Natural killer cell (primary cell): ENCODE measurements around the gene KIF16B. TPM values are rescaled to one million over a fixed set of nuclear protein-coding genes. Genes with fewer than 3 reads are reported as not detected.

ENCODE experiments used
- ATAC-seq, 3 donors: fragments of 150-1000 bp in 2 of 3; fragments of 200-7000 bp in 1 of 3; cut with Tn5 transposase; 1 replicate in 1 of 3; 2 replicates in 2 of 3; pipeline ENCODE4 v1.10.0; 2021; ENCODE audit warnings: mild to moderate bottlenecking in 2 of 3, moderate library complexity in 2 of 3
- DNase-seq, 2 donors: peaks; one replicate each; pipeline versions ENCODE4 v3.0.0 to v3.0.0-alpha.2; 2013 to 2021; ENCODE audit warnings: mixed read lengths in 1 of 2
- H3K27ac ChIP-seq: one replicate; pipeline ENCODE4 v1.5.1; 2013; ENCODE audit warnings: mild to moderate bottlenecking, low read length
- H3K27me3 ChIP-seq: one replicate; pipeline ENCODE4 v1.6.1; 2013; ENCODE audit warnings: low read length; ENCODE audit not compliant: control insufficient read depth, insufficient read depth
- H3K36me3 ChIP-seq: one replicate; pipeline ENCODE4 v1.6.1; 2013; ENCODE audit warnings: low read length; ENCODE audit not compliant: control insufficient read depth, insufficient read depth
- H3K4me1 ChIP-seq: one replicate; pipeline ENCODE4 v1.6.1; 2013; ENCODE audit warnings: low read length; ENCODE audit not compliant: control insufficient read depth, insufficient read depth
- H3K4me3 ChIP-seq: one replicate; pipeline ENCODE4 v1.5.1; 2013; ENCODE audit warnings: low read length
- H3K9me3 ChIP-seq: one replicate; pipeline ENCODE4 v1.6.1; 2013; ENCODE audit warnings: low read length; ENCODE audit not compliant: control insufficient read depth, insufficient read depth
- H3K27ac Mint-ChIP-seq, 2 donors: one replicate each; pipeline ENCODE4 v1.8.0; 2022; ENCODE audit warnings: mild to moderate bottlenecking in 2 of 2, mixed read lengths in 2 of 2, moderate library complexity in 1 of 2
- H3K27me3 Mint-ChIP-seq, 2 donors: one replicate each; pipeline ENCODE4 v1.8.0; 2022; ENCODE audit warnings: low read depth in 2 of 2, mixed read lengths in 2 of 2
- H3K36me3 Mint-ChIP-seq: one replicate; pipeline ENCODE4 v1.8.0; 2022; ENCODE audit warnings: mixed read lengths
- H3K4me1 Mint-ChIP-seq, 2 donors: one replicate each; pipeline ENCODE4 v1.8.0; 2022; ENCODE audit warnings: mixed read lengths in 2 of 2
- H3K4me3 Mint-ChIP-seq: one replicate; pipeline ENCODE4 v1.8.0; 2022; ENCODE audit warnings: mild to moderate bottlenecking, moderate library complexity, mixed read lengths
- H3K9me3 Mint-ChIP-seq, 2 donors: one replicate each; pipeline ENCODE4 v1.8.0; 2022; ENCODE audit warnings: mixed read lengths in 2 of 2
- WGBS: methylation state at CpG from one replicate; pipeline ENCODE4 v1.1.7; 2013; ENCODE audit warnings: missing lambda C conversion rate; ENCODE audit not compliant: insufficient coverage; 5-methylcytosine and 5-hydroxymethylcytosine counted together
- intact Hi-C: fragments of 100-400 bp; cut with micrococcal nuclease; formaldehyde crosslinking; loops from one replicate; pipeline ENCODE4 v1.14.2; 2022
- total RNA-seq, 4 donors: library from RNA; stranded (reverse); fragments of 120-200 nt in 1 of 4; gene quantifications; one replicate each; pipeline versions ENCODE4 v1.2.3 to v1.2.4, GENCODE V29; 2013 to 2022
- TF ChIP-seq, protein P1 (sequence below): fragments of 200-600 bp; IDR thresholded peaks from one replicate; pipeline ENCODE4 v1.8.0; 2022; ENCODE audit warnings: antibody characterized with exemption

The KIF16B gene
- total RNA-seq, 3 donors from 2014 or later (not counting 1 experiment from before 2014, with no cell fraction given) = 3.9 to 11.8 (median 9.2) TPM

DNA sequence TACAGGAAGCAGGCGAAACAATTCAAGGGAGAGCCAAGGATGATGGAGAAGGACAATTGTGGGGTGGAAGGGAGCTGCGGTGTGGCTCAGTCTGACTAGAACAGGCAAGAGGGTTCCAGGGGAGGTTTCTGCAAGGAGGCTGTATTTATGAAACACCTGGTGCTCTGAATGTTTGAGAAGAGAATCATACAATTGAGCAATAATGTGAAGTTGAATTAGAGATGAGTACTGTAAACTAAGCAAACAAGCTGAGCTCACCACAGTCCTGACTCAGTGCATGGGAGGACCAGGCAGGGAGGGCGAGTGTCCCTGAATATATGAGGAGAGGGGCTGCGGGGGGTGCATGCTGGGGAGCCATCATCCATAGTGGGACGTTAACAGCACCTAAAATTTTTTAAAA is 279.7 kb downstream of the KIF16B start:
- Histone ChIP-seq H3K27ac (no peak overlapping the region), H3K36me3 (no peaks in the 10 kb centered on the region), H3K4me1 (no peaks in the 10 kb centered on the region), H3K4me3 (no peak overlapping the region), H3K9me3 (peaks cover 3% of the 10 kb centered on the region), H3K27me3 (no peaks in the 10 kb centered on the region)
- H3K36me3 Mint-ChIP-seq = no peaks in the 10 kb centered on the region
- WGBS = 86% methylated on average over 4 of the region's 5 CpGs
- ATAC-seq (no peak), DNase-seq (no peak)
- H3K9me3 Mint-ChIP-seq = peaks cover 0 to 3% of the 10 kb centered on the region in 2 donors
- no peaks in the 10 kb centered on the region for H3K27me3 Mint-ChIP-seq
- H3K4me1 Mint-ChIP-seq = no peaks in the 10 kb centered on the region
- intact Hi-C loops = no loop called here
- no peak overlapping the region for H3K4me3 Mint-ChIP-seq
- no peak overlapping the region for H3K27ac Mint-ChIP-seq
- TF ChIP-seq, protein P1, sequence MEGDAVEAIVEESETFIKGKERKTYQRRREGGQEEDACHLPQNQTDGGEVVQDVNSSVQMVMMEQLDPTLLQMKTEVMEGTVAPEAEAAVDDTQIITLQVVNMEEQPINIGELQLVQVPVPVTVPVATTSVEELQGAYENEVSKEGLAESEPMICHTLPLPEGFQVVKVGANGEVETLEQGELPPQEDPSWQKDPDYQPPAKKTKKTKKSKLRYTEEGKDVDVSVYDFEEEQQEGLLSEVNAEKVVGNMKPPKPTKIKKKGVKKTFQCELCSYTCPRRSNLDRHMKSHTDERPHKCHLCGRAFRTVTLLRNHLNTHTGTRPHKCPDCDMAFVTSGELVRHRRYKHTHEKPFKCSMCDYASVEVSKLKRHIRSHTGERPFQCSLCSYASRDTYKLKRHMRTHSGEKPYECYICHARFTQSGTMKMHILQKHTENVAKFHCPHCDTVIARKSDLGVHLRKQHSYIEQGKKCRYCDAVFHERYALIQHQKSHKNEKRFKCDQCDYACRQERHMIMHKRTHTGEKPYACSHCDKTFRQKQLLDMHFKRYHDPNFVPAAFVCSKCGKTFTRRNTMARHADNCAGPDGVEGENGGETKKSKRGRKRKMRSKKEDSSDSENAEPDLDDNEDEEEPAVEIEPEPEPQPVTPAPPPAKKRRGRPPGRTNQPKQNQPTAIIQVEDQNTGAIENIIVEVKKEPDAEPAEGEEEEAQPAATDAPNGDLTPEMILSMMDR = no peak

DNA sequence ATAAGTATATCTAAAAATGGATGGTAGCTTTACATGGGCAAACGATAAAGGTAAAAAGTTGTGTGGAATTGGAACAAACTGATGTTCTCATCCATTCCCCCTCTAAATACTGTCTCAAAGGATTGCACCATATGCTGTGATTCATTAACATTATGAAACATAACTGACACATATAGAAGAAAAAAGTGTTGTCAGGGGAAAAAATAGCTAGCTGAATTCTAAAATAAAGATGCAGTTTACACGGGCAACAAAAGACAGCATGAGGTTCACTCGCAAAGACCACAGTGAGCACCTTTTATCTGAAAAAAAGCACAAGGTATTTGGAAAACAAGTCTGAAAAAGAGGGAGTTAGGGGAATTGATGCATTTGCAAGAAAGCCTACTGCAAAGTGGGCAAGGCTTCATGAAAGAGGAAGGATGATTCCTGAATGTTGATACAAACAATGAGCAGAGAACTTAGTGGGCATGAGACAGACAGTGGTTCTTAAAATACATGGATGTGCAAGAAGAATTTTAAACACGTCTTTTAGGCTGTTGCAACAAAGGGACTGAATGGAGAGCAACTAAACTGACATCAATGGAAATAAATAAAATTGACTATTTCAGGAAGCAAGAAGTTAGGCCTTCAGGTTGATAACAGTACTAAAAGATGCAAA is 280.9 kb downstream of the KIF16B start:
- Histone ChIP-seq H3K27me3 (no peaks in the 10 kb centered on the region), H3K36me3 (no peaks in the 10 kb centered on the region), H3K4me3 (no peak overlapping the region), H3K27ac (no peak overlapping the region), H3K4me1 (no peaks in the 10 kb centered on the region), H3K9me3 (peaks cover 3% of the 10 kb centered on the region)
- H3K36me3 Mint-ChIP-seq = no peaks in the 10 kb centered on the region
- ATAC-seq (no peak), DNase-seq (no peak)
- no peaks in the 10 kb centered on the region for H3K27me3 Mint-ChIP-seq
- no peak overlapping the region for H3K27ac Mint-ChIP-seq
- TF ChIP-seq, protein P1 = no peak
- intact Hi-C loops = no loop called here
- no peaks in the 10 kb centered on the region for H3K9me3 Mint-ChIP-seq
- H3K4me1 Mint-ChIP-seq = no peaks in the 10 kb centered on the region
- no peak overlapping the region for H3K4me3 Mint-ChIP-seq
- WGBS = 85% methylated on average over 3 of the region's 4 CpGs

DNA sequence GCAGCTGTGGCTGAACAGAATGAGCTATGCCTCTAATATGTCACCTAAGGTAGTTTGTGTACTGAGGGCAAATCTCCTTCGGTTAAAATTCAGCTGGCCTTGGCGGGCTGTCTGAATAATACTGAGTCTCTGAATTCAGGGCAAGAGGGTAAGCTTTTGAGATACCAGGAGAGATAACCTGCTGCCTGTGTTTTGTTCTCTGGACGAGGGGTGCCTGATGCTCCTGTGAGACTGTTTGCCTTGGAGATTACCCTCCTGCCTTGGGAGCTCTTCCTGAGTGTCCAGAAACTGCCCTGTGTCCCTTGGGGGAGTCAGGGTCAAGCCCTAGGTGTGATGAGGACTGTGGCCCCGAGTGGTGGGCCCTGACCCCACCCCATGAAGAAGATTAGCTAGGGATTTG is 282.9 kb downstream of the KIF16B start:
- Histone ChIP-seq H3K9me3 (peaks cover 3% of the 10 kb centered on the region), H3K4me3 (no peak overlapping the region), H3K4me1 (no peaks in the 10 kb centered on the region), H3K36me3 (no peaks in the 10 kb centered on the region), H3K27ac (no peak overlapping the region), H3K27me3 (no peaks in the 10 kb centered on the region)
- H3K27me3 Mint-ChIP-seq = no peaks in the 10 kb centered on the region
- TF ChIP-seq, protein P1 = no peak
- WGBS = 87% methylated on average over 4 of the region's 4 CpGs
- no peaks in the 10 kb centered on the region for H3K36me3 Mint-ChIP-seq
- DNase-seq = no peak
- intact Hi-C loops = no loop called here
- H3K4me1 Mint-ChIP-seq = no peaks in the 10 kb centered on the region
- H3K4me3 Mint-ChIP-seq = no peak overlapping the region
- no peak overlapping the region for H3K27ac Mint-ChIP-seq
- ATAC-seq = no peak
- no peaks in the 10 kb centered on the region for H3K9me3 Mint-ChIP-seq

DNA sequence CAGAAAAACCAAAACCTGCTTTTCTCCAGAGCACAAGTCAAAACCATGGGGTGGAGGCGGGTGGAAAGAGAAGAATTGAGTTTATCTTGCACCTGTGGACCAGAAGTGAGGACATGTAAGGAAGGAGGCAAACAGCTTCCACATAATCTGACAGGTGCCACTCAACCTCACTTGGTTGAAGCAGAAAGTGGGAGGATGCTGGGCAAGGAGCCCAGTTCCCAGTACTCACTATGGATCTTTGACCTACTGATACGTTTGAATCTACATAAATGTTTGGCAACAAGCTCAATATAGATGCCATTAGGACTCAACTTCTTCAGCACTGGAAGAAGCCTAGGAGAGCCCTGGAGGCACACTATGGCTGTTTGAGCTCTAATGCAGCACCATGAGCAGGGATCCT is 285.5 kb downstream of the KIF16B start:
- DNase-seq (no peak), ATAC-seq (no peak)
- Histone ChIP-seq H3K9me3 (peaks cover 3% of the 10 kb centered on the region), H3K27ac (no peak overlapping the region), H3K36me3 (no peaks in the 10 kb centered on the region), H3K4me1 (no peaks in the 10 kb centered on the region), H3K27me3 (no peaks in the 10 kb centered on the region), H3K4me3 (no peak overlapping the region)
- H3K27ac Mint-ChIP-seq = no peak overlapping the region
- no peaks in the 10 kb centered on the region for H3K36me3 Mint-ChIP-seq
- H3K4me3 Mint-ChIP-seq = no peak overlapping the region
- intact Hi-C loops = no loop called here
- H3K4me1 Mint-ChIP-seq = no peaks in the 10 kb centered on the region
- WGBS = 90% methylated on average over 2 of the region's 2 CpGs
- no peaks in the 10 kb centered on the region for H3K9me3 Mint-ChIP-seq
- no peaks in the 10 kb centered on the region for H3K27me3 Mint-ChIP-seq
- TF ChIP-seq, protein P1 = no peak
